Fibroblast of skin of back (primary cell): ENCODE measurements around the gene ADAM12.

Experiments
- DNase-seq: peaks from one replicate; pipeline ENCODE4 v3.0.0-alpha.2; 2013

Gene ADAM12

DNA sequence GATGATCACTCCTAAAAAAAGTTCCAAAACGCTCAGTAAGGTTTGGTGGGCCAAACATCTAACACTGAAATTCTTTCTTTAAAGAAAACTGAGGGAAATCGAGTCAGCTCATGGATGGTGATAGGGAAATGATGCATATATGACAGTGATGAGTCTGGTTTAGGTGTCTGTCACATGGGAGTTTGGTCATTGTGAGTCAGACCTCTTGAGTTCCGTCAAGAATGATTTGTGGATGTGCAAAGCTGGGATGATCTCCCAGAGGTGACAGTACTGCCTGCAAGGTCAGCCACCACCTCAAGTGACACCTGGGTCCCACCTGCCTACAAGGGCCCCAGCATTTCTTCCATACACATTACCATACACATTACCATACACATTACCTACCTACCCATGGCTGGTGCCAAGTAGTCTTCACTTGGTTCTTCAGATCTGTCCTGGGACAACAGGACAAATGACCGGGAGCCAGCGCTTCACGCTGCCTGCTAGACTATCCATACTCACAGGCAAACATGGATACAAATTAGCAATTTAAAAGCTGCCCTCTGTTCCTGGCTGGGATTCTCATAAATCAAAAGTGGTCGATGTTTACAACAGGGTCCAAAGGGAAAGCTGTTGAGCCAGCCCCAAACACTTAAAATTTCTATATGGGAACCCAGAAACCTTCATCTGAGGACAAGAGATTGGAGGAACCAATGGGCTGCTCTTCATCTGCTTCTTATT is 128.4 kb downstream of the ADAM12 start:
- peak; percentile 36 for DNase-seq

DNA sequence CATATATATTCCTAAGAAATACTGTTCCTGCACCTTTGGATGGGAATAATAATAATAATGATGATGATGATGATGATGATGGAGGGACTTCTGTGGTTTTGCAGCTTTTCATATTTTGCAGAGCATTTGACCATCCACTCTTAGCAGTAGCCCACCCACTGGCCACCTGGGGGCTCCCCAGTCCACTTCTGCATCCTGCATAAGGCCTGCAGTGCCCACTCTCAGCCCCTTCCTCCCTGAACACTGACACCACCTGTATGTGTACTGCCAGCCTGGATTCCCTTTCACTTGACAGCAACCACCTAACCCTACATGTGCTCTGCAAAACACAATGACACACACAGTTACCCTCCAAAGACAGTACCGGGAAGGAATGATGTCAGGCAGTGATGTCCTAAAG is 131.4 kb downstream of the ADAM12 start:
- no peak for DNase-seq

DNA sequence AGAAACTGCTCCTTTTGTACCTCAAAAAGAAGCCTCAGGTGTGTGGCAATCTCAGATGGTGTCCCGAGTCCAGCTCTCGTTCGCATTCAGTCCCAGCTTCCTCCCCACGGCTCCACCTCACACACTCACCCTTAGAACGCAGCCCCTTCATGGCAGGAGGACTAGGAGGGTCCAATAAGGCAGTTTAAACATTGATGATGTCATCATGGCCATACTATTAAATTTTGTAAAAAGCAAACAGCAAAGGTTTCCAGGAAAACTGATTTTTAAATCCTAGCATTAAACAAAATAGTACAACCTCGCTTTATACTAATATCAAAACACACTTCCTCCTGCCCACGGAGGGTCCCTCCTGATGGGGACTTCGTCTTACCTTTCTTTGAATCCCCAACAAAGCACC is 133.0 kb downstream of the ADAM12 start:
- DNase-seq, result no peak

DNA sequence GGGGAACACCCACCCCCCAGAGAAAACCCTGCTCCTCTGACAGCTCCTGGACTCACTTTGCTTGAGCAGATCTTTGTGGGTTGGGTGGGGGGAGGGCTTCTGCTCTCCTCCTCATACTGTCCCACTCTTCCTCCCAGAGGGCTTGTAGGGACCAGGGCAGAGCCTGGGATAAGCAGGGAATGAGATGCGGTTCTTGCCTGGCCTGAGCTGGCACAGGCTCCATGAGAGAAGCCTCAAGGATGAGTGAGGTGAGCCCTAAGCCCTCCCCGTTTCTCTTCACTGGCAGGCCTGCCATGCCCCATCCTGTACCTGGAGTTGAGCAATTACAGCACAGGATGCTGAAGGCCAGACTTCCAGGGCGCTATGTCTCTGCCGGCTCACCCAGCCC is 134.7 kb downstream of the ADAM12 start:
- DNase-seq, result no peak

DNA sequence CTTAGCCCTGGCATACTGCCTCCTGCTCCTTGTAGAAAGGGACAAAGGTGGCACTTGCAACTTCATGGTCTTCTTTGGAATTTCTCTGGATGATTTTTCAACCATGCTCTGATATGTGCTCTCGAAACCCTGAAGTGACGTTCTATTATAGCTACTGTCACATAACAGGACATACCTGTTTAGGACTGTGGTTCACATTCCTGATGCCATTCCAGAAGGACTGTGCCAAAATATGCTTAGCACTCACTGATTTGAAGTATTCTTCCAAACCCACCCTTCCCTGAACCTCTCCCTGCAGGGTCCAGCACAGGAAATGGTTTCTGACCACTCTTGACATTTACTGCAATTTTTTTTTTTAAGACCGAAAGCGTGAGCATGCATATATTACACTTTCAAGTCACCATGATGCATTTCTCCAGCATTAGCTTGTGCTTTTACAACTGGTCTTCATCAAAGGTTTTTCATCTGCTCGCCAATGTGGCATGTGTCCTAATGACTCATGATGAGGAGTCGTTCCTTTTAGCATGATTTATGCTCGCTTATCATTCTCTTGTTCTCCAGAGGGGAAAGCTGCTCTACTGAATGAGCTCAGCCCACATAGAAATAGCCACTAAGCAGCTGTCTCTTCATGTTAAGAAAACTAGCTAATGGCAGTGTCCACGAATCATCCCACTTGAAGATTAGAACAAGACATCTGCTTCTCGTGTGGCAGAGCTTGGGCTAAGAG is 135.2 kb downstream of the ADAM12 start:
- DNase-seq, result peak; percentile 100

DNA sequence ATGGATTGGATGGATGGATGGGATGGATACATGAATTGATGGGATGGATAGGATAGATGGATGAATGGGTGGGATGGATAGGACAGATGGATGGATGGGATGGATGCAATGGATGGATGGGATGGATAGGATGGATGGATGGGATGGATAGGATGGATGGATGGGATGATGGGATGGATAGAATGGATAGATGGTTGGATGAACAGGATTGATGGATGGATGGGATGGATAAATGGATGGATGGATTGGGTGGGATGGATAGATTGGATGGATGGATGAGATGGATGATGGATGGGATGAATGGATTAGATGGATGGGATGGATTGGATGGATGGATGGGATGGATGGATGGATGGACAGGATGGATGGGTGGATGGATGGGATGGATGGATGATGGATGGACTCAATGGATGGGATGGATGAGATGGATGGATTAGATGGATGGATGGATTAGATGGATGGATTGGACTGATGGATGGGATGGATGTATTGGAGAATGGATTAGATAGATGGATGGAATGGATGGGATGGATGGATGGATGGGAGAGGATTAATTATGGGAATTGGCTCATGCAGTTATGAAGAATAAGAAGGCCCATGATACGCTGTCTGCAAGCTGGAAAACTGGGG is 136.4 kb downstream of the ADAM12 start:
- no peak for DNase-seq

DNA sequence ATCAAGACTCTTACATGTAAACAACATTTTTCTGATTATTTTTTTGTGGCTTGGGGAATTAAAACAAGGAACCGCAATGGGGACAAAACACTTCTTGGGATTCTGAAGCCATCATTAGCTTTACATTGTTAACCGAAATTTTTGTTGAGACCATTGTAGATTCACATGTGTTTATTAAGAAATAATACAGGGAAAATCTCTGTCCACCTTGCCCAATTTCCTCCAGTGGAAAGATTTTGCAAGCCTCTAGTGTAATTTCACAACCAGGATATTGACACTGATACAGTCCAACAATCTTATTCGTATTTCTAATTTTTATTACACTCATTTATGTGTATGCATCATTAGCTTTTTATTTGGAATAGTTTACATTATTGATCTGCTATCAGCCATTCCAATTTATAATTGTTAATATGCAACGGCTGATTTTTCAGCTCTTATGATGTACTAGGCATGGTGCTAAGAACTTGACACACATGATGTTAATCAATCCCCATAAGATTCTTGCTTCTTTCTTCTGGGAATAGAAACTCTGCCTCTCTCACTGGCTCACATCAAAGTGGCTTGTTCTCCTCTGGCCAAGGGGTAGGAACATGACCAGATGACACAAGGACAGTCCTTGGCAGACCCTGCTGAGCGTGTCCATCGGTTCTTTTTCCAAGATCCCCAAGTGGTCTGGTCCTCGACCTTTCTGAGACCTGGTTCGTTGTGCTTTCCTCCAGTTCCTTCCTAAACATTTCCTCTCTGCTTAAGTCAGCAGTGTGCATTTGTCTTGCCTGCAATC is 137.6 kb downstream of the ADAM12 start:
- DNase-seq, result no peak

DNA sequence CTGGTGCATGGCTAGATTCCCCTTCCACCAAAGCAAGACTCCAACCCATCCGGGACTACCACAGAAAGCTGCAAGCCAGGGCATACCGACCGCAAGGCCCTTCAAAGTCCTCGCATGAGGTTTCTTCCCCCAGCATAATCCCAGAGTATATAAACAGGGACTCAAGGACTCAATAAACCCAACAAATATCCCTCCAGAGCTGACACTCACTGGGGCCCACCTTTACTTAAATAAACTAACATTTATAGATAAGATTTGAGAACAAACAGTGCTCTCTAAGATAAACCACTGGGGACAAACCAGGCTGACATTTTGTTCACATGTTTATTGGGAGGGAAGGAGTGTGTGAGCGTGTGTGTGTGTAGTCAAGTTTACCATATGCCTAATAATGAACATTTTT is 138.2 kb downstream of the ADAM12 start:
- no peak for DNase-seq

DNA sequence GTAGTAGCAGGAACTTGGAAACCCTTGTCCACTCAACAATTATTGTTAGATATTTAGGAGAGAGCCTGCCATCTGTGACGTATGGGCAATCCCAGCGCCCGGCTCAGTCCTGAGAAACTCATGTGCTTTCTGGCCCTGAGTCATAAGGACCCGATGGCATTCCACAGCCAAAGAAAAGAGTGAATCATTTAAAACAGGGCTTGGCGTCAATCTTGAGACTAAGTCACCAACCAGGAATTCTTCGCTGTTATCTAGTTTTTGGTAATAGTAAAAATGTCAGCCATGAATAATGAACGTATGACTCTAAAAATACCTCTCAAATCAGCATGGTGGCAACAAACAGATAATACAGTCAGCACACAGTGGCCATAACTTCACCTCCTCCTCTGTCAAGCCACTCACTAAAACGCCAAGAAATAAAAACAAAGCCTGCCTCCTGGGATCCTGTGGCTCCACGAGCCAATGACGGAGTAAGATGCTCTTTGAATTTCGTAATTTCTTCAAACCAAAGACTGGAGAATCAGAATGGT is 140.8 kb downstream of the ADAM12 start:
- DNase-seq, result peak; percentile 100

DNA sequence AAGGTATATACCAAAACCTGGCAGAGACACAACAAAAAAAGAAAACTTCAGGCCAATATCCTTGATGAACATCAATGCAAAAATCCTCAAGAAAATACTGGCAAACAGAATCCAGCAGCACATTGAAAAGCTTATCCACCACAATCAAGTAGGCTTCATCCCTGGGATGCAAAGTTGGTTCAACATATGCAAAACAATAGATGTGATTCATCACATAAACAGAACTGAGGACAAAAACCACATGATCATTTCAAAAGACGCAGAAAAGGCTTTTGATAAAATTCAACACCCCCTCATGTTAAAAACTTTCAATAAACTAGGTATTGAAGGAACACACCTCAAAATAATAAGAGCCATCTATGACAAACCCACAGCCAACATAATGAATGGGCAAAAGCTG is 141.9 kb downstream of the ADAM12 start:
- DNase-seq, result peak; percentile 50

DNA sequence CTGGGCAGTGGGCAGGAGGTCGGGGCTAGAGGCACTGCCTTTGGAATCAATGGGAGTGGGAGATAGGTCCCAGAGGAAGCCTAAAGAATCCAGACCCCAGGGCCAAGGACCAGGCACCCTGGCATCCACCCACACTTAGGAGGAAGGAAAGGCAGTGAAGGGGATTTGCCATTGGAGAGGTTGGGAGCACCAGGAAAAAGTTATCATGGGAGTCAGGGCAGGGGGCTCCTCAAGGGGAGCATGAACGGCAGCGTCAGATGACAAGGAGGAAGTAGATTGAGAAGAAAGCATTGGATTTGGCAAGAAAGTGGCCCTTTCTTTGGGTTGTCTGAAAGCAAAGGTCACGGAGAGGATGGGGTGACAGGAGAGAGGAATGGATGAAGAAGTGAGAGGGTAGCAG is 142.8 kb downstream of the ADAM12 start:
- no peak for DNase-seq

DNA sequence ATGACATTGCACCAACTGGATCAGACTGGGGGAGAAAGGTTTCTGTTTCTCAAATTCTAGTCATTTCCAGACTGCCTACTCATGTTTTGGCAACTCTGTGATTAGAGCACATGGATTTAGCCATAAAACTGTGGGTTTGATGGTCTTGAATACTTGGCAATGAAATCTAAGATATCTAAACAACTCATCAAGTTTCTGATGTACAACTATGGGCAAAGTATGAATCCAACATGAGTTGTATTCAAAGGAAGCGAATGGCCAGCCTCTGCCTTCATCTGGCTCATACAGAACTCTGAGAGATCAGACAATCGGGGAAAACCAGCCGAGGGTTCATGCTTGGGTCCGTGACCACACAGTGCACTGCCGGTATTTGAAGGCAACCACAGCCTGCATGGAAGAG is 144.3 kb downstream of the ADAM12 start:
- DNase-seq, result peak; percentile 92

DNA sequence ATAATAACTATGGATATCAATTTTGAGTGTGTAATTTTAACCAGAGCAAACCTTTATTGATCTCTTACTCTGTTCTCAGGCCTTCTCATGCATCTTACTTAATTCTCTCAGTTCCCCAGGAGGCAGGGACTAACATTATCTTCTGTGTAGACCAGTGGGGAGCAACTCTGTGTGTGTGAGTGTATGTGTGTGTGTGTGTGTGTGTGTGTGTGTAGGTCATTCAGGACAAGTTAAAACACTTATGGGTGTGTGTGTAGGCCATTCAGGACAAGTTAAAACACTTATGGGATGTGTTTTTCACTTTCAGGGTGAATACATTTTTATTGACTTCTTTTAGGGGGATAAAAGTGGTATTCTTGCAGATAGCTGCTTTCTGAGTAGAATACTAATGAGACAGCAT is 145.0 kb downstream of the ADAM12 start:
- no peak for DNase-seq

DNA sequence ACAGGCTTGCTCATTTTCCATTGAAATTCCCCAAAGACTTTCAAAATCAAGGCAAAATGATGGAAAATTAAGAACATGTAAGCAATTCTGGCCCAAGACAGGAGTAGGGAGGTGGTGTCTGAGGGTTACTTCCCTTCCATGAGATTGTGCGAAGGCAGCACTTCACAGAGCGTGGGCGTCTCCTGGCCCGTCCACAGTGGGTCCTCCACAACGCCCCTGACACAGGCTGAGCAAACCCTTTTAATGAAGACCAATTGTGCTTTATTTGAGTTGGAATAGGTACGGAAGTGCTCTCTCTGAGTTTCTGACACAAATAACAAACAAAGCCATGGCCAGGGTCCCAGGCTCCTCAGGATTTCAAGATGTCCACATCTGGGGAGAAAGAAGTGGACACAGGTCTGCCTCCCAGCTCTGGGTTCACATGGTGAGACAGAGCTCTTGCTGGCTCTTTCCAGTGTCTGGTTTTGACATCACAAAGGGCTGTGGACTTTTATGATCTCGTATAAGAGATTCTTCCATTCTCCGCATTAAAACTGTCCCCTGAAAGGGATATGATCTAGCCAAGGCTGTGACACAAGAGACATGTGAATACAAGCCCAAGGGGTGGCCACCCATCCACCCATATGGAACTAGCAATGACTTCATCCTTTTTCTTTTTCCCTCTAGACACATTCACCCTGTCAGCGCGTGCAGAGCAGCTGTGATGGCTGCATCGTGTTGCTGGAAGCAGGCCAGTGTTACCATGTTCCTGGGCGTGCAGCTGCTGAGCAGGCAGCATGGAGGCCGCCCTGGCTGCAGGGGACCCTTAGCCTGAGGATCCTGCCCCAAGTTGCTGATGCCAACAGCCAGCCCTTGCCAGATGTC is 145.6 kb downstream of the ADAM12 start:
- peak; percentile 93 for DNase-seq

DNA sequence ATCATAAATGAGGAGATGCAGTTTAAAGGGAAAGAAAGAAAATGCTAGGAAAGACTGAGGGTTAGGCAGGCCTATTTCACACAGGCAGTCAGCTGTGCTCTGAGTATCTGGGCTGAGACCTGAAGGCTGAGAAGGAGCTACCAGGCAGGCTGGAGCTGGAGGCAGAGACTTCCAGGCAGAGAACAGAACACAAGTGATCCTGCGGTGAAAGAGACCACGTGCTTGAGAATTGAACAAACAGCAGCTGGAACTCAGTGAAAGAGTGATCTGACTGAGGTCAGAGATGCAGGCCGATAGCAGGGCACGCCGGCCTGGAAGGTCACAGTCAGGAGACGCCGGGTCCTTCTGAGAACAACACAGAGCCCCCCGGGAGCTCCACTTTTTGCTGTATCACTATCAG is 147.8 kb downstream of the ADAM12 start:
- DNase-seq, result no peak

DNA sequence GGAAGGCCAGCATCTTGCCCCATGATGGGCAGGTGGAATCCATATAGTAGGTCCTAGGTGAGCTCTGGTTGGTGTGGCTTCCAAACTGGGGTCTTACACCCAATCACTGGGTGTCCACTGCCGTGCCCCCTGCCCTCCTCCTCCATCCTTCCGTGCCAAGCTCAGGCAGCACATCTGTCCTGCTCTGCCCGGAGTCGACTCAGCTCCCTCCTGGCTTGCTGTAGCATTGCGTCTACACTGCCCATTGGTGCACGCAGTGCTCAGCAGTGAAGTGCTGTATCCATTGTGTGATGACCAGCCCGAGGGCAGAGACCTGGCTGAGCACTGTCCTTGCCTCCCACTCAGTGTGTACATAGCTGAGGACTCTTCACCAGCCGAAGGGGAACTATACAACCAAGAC is 148.4 kb downstream of the ADAM12 start:
- DNase-seq, result no peak

DNA sequence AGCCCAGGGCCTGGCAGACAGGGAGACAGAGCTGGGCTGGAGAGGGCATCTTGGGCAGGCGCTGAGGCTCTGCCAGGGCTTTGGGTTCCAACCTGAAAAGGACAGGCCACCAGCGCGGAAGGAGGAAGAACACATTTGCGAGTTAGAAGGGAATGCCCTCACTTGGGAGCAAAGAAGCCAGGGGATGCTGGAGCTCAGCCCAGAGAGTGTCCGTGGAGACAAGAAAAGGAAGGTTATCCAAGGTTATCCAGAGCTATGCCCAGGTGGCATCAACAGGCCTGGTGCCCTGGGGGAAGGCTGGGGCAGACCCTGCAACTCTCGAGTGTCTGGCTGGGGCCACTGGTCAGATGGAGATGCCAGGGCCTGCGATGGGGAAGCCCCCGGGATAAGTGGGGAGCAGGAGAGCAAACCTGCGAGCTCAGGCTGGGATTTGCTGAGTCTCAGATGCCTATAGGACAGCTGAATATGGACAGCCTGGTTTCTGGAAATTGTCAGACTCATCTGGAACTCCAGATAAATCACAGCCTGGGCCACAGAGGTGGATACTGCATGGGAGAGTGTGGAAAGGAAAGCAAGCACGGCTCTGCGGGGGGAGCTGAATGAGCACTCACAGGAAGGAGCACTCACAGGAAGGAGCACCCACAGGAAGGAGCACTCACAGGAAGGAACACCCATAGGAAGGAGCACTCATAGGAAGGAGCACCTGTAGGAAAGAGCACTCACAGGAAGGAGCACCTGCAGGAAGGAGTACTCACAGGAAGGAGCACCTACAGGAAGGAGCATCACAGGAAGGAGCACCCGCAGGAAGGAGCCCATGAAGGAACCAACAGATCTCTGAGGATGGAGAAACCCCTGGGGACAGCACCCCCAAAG is 152.1 kb downstream of the ADAM12 start:
- no peak for DNase-seq

DNA sequence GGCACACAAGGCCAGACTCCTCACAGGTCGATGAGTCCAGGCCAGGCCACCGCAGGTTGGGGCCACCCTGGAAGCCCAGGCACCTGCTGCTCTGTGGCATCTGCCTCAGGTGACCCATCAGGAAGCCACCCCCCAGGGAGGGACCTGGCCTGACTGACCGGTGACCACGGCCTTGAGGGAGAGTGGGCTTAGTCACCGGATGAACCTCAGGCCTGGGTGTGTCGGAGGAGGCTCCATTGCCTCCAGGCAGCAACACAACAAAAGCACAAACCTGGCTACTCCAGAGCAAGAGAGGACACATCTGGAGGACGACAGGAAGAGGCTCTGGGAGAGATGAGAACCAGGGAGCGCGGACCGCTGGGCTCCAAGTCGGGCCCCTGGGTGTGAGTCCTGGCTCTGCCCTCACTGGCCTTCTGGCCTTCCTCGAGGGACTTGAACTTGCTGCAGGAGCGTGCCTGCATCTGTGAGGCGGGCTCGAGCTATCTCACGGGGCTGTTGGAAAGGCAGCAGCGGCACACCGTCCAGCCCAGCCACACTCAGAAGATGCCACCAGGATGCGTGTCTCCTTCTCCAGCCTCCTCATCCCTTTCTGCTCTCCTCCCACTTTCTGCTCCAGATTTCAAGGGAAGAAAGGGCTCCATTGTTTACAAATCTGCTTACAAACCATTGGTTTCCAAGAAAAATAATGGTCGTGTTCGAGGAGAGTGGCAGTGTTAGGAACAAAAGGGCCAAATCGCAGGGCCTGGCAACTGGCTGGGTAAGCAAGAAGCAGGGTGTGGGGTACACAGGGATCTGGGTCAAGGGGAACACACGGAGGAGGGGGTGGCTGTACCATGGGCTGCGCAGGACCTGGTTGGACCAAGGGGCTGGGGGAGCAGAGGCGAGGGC is 152.9 kb downstream of the ADAM12 start:
- no peak for DNase-seq

DNA sequence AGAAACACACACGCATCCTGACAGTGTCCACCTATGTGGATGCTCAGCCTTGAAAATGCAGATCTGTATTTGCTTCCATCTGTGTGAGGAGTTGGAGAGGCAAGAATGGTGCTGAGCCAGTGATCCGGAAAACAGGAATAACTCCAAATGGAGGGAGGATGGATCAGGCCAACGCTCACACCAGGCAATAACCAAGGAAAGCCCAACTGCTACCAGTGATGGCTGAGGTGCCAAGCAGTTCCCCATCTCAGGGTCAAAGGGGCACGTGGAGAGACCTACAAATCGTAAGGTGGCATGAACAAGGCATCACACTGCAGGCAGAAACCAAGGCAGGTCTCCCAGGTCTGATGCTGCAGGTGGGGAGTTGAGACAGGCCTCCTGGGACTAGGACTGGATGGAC is 153.6 kb downstream of the ADAM12 start:
- no peak for DNase-seq
